H9 (cell line): ENCODE results near the gene SYNGR1. TPM values are rescaled to one million over a fixed set of nuclear protein-coding genes. Genes with fewer than 3 reads are reported as not detected.
"Not testable (repeated sequence)": the region's sequence is repeated elsewhere in the genome, so short reads cannot be mapped to it uniquely, and the experiment has no call there.

Experiments
- DNase-seq: peaks from one replicate; pipeline ENCODE4 v3.0.0-alpha.2; 2017
- H2AFZ ChIP-seq: one replicate; pipeline ENCODE4 v1.6.1; 2013; ENCODE audit warnings: mild to moderate bottlenecking, low read length, control low read depth, moderate library complexity
- H2AK5ac ChIP-seq: 2 replicates; pipeline ENCODE4 v1.6.1; 2013; ENCODE audit warnings: low read length, control low read depth, mixed read lengths; ENCODE audit not compliant: insufficient read length
- H2BK120ac ChIP-seq: one replicate; pipeline ENCODE4 v1.6.1; 2013; ENCODE audit warnings: low read depth, mild to moderate bottlenecking, low read length, control low read depth, inconsistent platforms; ENCODE audit not compliant: poor library complexity, severe bottlenecking
- H2BK12ac ChIP-seq: 2 replicates; pipeline ENCODE4 v1.6.1; 2013; ENCODE audit warnings: low read length, control low read depth, mixed read lengths, low read depth; ENCODE audit not compliant: insufficient read length
- H2BK15ac ChIP-seq: 2 replicates; pipeline ENCODE4 v1.6.1; 2013; ENCODE audit warnings: low read depth, low read length, control low read depth
- H2BK20ac ChIP-seq: one replicate; pipeline ENCODE4 v1.6.1; 2013; ENCODE audit warnings: low read depth, mild to moderate bottlenecking, low read length, control low read depth, inconsistent platforms; ENCODE audit not compliant: poor library complexity, severe bottlenecking
- H2BK5ac ChIP-seq: 2 replicates; pipeline ENCODE4 v1.6.1; 2013; ENCODE audit warnings: low read length, control low read depth, mixed read lengths; ENCODE audit not compliant: insufficient read length
- H3K14ac ChIP-seq: 2 replicates; pipeline ENCODE4 v1.6.1; 2013; ENCODE audit warnings: low read length, control low read depth; ENCODE audit not compliant: insufficient read depth
- H3K18ac ChIP-seq: 2 replicates; pipeline ENCODE4 v1.6.1; 2013; ENCODE audit warnings: low read depth, mild to moderate bottlenecking, mixed read lengths, low read length, control low read depth; ENCODE audit not compliant: insufficient read length
- H3K23ac ChIP-seq: 2 replicates; pipeline ENCODE4 v1.6.1; 2013; ENCODE audit warnings: low read length, control low read depth, mixed read lengths, low read depth; ENCODE audit not compliant: insufficient read length
- H3K23me2 ChIP-seq: 2 replicates; pipeline ENCODE4 v1.6.1; 2013; ENCODE audit warnings: low read depth, mild to moderate bottlenecking, mixed read lengths, low read length, control low read depth; ENCODE audit not compliant: insufficient read length, poor library complexity, severe bottlenecking
- H3K27ac ChIP-seq: 2 replicates; pipeline ENCODE4 v1.5.1; 2013; ENCODE audit warnings: low read length, control low read depth, mixed read lengths, low read depth; ENCODE audit not compliant: insufficient read length
- H3K27me3 ChIP-seq: 2 replicates; pipeline ENCODE4 v1.6.1; 2013; ENCODE audit warnings: low read length, control low read depth, inconsistent platforms; ENCODE audit not compliant: insufficient read depth
- H3K4ac ChIP-seq: 2 replicates; pipeline ENCODE4 v1.6.1; 2013; ENCODE audit warnings: low read depth, mild to moderate bottlenecking, control low read depth, inconsistent platforms, low read length, moderate library complexity
- H3K4me1 ChIP-seq: 2 replicates; pipeline ENCODE4 v1.6.1; 2013; ENCODE audit warnings: low read length, control low read depth, inconsistent platforms; ENCODE audit not compliant: insufficient read depth
- H3K4me2 ChIP-seq: 2 replicates; pipeline ENCODE4 v1.6.1; 2013; ENCODE audit warnings: low read length, control low read depth, mixed read lengths; ENCODE audit not compliant: insufficient read length, insufficient read depth
- H3K56ac ChIP-seq: 2 replicates; pipeline ENCODE4 v1.6.1; 2013; ENCODE audit warnings: low read depth, mild to moderate bottlenecking, mixed read lengths, low read length, control low read depth; ENCODE audit not compliant: insufficient read length
- H3K79me1 ChIP-seq: 2 replicates; pipeline ENCODE4 v1.6.1; 2013; ENCODE audit warnings: low read depth, mild to moderate bottlenecking, moderate library complexity, low read length, control low read depth, inconsistent platforms; ENCODE audit not compliant: insufficient read depth, poor library complexity, severe bottlenecking
- H3K79me2 ChIP-seq: 2 replicates; pipeline ENCODE4 v1.6.1; 2013; ENCODE audit warnings: low read length, control low read depth, inconsistent platforms; ENCODE audit not compliant: insufficient read depth
- H3K9ac ChIP-seq: 2 replicates; pipeline ENCODE4 v1.6.1; 2013; ENCODE audit warnings: low read length, control low read depth, mixed read lengths; ENCODE audit not compliant: insufficient read length; ENCODE audit errors: extremely low read depth
- H3K9me3 ChIP-seq: one replicate; pipeline ENCODE4 v1.6.1; 2013; ENCODE audit warnings: low read depth, low read length, inconsistent platforms; ENCODE audit not compliant: control insufficient read depth
- H3T11ph ChIP-seq: one replicate; pipeline ENCODE4 v1.6.1; 2013; ENCODE audit warnings: mild to moderate bottlenecking, low read length, control low read depth, inconsistent platforms
- H4K20me1 ChIP-seq: one replicate; pipeline ENCODE4 v1.6.1; 2013; ENCODE audit not compliant: control insufficient read depth, insufficient read length, insufficient read depth
- H4K5ac ChIP-seq: 2 replicates; pipeline ENCODE4 v1.6.1; 2013; ENCODE audit warnings: low read depth, mild to moderate bottlenecking, mixed read lengths, low read length, control low read depth; ENCODE audit not compliant: insufficient read length
- H4K8ac ChIP-seq: replicated peaks from 2 replicates; pipeline ENCODE4 v1.6.1; 2013; ENCODE audit warnings: low read length, control low read depth, mixed read lengths, low read depth; ENCODE audit not compliant: insufficient read length
- H4K91ac ChIP-seq: 2 replicates; pipeline ENCODE4 v1.6.1; 2013; ENCODE audit warnings: low read depth, mild to moderate bottlenecking, moderate library complexity, mixed read lengths, low read length, control low read depth; ENCODE audit not compliant: insufficient read length
- H3K27ac Mint-ChIP-seq, 3 experiments: 2 replicates in 2 of 3; 3 replicates in 1 of 3; pipeline ENCODE4 v1.8.0; 2020 to 2021; ENCODE audit warnings: mixed read lengths in 3 of 3, mild to moderate bottlenecking in 1 of 3, moderate library complexity in 1 of 3
- H3K27me3 Mint-ChIP-seq: 2 replicates; pipeline ENCODE4 v1.8.0; 2021; ENCODE audit warnings: low read depth, mild to moderate bottlenecking, moderate library complexity, mixed read lengths
- H3K36me3 Mint-ChIP-seq, 3 experiments: 2 replicates in 2 of 3; 3 replicates in 1 of 3; pipeline ENCODE4 v1.8.0; 2020 to 2021; ENCODE audit warnings: low read depth in 3 of 3, mixed read lengths in 3 of 3; ENCODE audit not compliant: insufficient read depth in 1 of 3
- H3K4me1 Mint-ChIP-seq, 2 experiments: 2 replicates each; pipeline ENCODE4 v1.8.0; 2020; ENCODE audit warnings: mixed read lengths in 2 of 2
- H3K4me3 Mint-ChIP-seq, 2 experiments: 2 replicates in 1 of 2; 3 replicates in 1 of 2; pipeline ENCODE4 v1.8.0; 2020 to 2021; ENCODE audit warnings: mild to moderate bottlenecking in 2 of 2, mixed read lengths in 2 of 2, moderate library complexity in 1 of 2
- H3K9me3 Mint-ChIP-seq, 2 experiments: 2 replicates in 1 of 2; 3 replicates in 1 of 2; pipeline ENCODE4 v1.8.0; 2020; ENCODE audit warnings: mild to moderate bottlenecking in 2 of 2, mixed read lengths in 2 of 2, moderate library complexity in 1 of 2
- WGBS: extraction: QIAGEN DNeasy Blood & Tissue Kit; methylation state at CpG from one replicate; pipeline ENCODE4 v1.1.7; 2013; ENCODE audit warnings: missing lambda C conversion rate, low lambda C conversion rate, mixed read lengths; ENCODE audit not compliant: insufficient read length; ENCODE audit errors: extremely low coverage; 5-methylcytosine and 5-hydroxymethylcytosine counted together
- total RNA-seq: library from RNA; stranded (reverse); gene quantifications from 2 replicates; pipeline ENCODE4 v1.2.1, GENCODE V29; 2021

Gene SYNGR1
- total RNA-seq, 1 experiment from 2014 or later, result 13.2 TPM

DNA sequence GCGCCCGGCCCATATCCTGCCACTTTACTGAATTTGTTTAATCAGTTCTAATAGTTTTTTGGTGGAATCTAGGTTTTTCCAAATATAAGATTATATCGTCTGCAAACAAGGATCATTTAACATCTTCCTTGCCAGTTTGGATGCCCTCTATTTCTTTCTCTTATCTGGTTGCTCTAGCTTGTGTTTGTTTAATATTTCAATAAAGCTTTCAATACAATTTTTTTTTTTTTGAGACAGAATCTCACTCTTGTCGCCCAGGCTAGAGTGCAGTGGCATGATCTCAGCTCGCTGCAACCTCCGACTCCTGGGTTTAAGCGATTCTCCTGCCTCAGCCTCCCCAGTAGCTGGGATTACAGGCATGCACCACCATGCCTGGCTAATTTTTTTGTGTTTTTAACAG, 63.4 kb downstream of the SYNGR1 start:
- H3K27me3 ChIP-seq, H3K27ac Mint-ChIP-seq, H3K56ac ChIP-seq, H3K79me2 ChIP-seq, H3K4ac ChIP-seq, H3K14ac ChIP-seq, H4K8ac ChIP-seq, H3K23ac ChIP-seq, H4K91ac ChIP-seq, H3K4me1 Mint-ChIP-seq, H4K20me1 ChIP-seq, H2BK20ac ChIP-seq, H3K79me1 ChIP-seq, H3K18ac ChIP-seq, H3K23me2 ChIP-seq, H3K4me1 ChIP-seq, H2BK15ac ChIP-seq, H3K27ac ChIP-seq, H2BK5ac ChIP-seq, H2AK5ac ChIP-seq, H3T11ph ChIP-seq, DNase-seq, H2BK120ac ChIP-seq, H3K4me2 ChIP-seq, H2BK12ac ChIP-seq, H3K4me3 Mint-ChIP-seq, H3K27me3 Mint-ChIP-seq, H3K9me3 Mint-ChIP-seq, H3K9me3 ChIP-seq, H2AFZ ChIP-seq, H3K9ac ChIP-seq, H4K5ac ChIP-seq: not testable (repeated sequence)
- peaks cover 0 to 23% (median 12%) of the 10 kb centered on the region in 3 experiments; a peak in 5 of 7 replicates for H3K36me3 Mint-ChIP-seq
- WGBS, result no CpG with 5 or more reads among the region's 7 CpGs
